ENCODE data around the gene LIPC.

The LIPC gene

DNA sequence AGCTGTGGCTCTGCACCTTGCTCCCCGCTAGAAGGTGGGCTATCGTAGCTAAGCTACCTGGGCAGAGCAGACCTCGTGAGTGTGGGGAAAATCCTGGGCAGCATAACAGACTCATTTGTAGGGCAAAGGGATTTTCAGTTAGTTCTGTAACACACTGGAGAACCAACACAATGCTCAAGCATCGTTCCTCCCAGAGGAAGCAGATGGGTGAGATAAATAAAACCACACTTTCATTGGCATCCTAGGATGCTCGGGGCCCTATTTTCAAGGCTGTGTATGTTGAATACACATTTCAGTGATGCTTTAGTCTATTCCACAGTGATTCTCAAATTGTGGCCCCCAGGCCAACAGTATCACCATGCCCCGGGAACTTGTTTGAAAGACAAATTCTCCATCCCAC, 20.0 kb downstream of the LIPC start:
- no peak overlapping the region for H3K9ac ChIP-seq (ENCODE audit: low read length)
- no peak overlapping the region for H3K4me2 ChIP-seq (ENCODE audit: low read depth, low read length, poor library complexity, severe bottlenecking)
- no peaks in the 10 kb centered on the region for H3K79me2 ChIP-seq (ENCODE audit: insufficient read depth, low read length)
- TF ChIP-seq, protein P1, sequence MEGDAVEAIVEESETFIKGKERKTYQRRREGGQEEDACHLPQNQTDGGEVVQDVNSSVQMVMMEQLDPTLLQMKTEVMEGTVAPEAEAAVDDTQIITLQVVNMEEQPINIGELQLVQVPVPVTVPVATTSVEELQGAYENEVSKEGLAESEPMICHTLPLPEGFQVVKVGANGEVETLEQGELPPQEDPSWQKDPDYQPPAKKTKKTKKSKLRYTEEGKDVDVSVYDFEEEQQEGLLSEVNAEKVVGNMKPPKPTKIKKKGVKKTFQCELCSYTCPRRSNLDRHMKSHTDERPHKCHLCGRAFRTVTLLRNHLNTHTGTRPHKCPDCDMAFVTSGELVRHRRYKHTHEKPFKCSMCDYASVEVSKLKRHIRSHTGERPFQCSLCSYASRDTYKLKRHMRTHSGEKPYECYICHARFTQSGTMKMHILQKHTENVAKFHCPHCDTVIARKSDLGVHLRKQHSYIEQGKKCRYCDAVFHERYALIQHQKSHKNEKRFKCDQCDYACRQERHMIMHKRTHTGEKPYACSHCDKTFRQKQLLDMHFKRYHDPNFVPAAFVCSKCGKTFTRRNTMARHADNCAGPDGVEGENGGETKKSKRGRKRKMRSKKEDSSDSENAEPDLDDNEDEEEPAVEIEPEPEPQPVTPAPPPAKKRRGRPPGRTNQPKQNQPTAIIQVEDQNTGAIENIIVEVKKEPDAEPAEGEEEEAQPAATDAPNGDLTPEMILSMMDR (IDR thresholded peaks at IDR 0.05; ENCODE audit: insufficient read depth, low read length, poor library complexity, severe bottlenecking): no peak
- TF ChIP-seq EZH2phosphoT487 (conservative IDR thresholded peaks at IDR 0.05; ENCODE audit: low read length): no peak
- no peaks in the 10 kb centered on the region for H3F3A ChIP-seq (ENCODE audit: insufficient read depth)
- H3K27ac ChIP-seq (ENCODE audit: low read depth, low read length): no peak overlapping the region
- no peaks in the 10 kb centered on the region for H3K9me3 ChIP-seq (ENCODE audit: insufficient read depth, low read length)
- H3K4me3 ChIP-seq (ENCODE audit: insufficient read depth, low read length, poor library complexity, severe bottlenecking): no peak overlapping the region
- H3K36me3 ChIP-seq (ENCODE audit: low read length): no peaks in the 10 kb centered on the region
- H4K20me1 ChIP-seq (ENCODE audit: low read depth, low read length): no peaks in the 10 kb centered on the region
- H2AFZ ChIP-seq (ENCODE audit: low read depth, low read length, severe bottlenecking): no peak overlapping the region
- no peaks in the 10 kb centered on the region; the same call in 1 of the 2 replicates for H3K27me3 ChIP-seq (ENCODE audit: low read length)
- peaks cover 3% of the 10 kb centered on the region; the same call in 1 of the 2 replicates for H3K9me2 ChIP-seq (replicated peaks; ENCODE audit: insufficient read depth, low read length)

DNA sequence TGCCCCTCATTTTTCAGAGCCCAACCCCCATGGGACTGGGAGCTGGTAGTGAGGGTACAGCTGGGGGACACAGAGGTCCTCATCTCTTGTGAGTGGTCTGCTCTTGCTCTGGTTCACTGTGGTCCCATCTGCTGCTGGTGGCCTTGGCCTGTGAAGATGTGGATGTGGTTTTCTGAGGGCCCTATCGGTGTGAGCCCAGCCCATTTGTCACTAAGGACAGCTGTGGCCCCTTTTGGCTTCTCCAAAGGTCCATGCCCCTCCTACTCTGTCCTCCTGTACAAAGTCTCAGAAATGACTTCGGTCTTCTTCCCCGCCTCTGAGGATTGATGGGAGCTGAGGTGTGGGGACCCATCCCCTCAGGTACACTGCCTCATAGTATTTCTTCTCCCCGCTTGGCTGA, 21.0 kb downstream of the LIPC start:
- Histone ChIP-seq H3K79me2 (ENCODE audit: insufficient read depth, low read length) (no peaks in the 10 kb centered on the region), H3K9me3 (ENCODE audit: insufficient read depth, low read length) (no peaks in the 10 kb centered on the region), H4K20me1 (ENCODE audit: low read depth, low read length) (no peaks in the 10 kb centered on the region), H3F3A (ENCODE audit: insufficient read depth) (no peaks in the 10 kb centered on the region), H3K9ac (ENCODE audit: low read length) (no peak overlapping the region), H2AFZ (ENCODE audit: low read depth, low read length, severe bottlenecking) (no peak overlapping the region), H3K4me2 (ENCODE audit: low read depth, low read length, poor library complexity, severe bottlenecking) (no peak overlapping the region), H3K27ac (ENCODE audit: low read depth, low read length) (no peak overlapping the region), H3K36me3 (ENCODE audit: low read length) (no peaks in the 10 kb centered on the region), H3K9me2 (replicated peaks; ENCODE audit: insufficient read depth, low read length) (peaks cover 3% of the 10 kb centered on the region; the same call in 1 of the 2 replicates), H3K4me3 (ENCODE audit: insufficient read depth, low read length, poor library complexity, severe bottlenecking) (no peak overlapping the region), H3K27me3 (ENCODE audit: low read length) (no peaks in the 10 kb centered on the region; the same call in 1 of the 2 replicates)
- TF ChIP-seq, protein P1 (IDR thresholded peaks at IDR 0.05; ENCODE audit: insufficient read depth, low read length, poor library complexity, severe bottlenecking): no peak
- no peak for TF ChIP-seq EZH2phosphoT487 (conservative IDR thresholded peaks at IDR 0.05; ENCODE audit: low read length)

DNA sequence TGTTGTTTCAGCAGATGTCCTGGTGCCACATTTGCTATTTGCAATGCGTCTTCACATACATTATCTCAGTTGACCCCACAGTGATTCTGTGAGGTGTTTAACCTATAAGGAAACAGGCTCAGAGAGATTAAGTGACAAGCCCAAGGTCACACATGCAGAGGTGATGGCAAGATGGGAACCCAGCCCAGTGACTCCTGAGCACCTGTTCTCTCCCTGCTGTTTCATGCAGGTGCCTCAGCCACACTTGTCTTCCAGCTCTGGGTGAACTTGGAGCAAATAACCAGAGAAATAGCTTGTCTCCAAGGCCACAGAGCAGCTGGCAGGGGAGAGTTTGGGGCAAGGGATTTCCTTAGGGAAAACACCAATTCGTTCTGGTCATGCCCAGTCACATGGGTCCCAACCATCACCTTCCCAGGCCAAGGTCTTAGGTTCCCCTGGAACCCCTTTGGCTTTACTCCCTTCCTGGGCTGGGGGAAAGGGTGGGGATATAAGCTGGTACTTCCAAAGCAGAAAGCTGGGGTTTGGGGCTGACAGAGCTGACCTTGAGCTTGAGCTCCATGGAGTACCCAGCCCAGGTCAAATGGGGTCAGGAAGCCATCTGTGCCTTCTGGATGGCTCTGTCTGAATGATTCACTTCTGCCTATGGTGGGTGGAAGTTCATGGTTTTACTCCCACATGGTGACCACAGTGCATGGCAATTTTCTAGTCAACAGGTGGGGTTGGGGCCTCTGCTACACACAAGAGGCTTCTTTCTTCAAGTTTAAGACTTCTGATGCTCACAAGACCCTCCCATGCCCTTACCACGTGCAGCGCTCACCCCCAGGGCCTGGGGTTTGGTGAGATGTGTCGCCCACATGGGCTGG, 22.4 kb downstream of the LIPC start:
- TF ChIP-seq EZH2phosphoT487 (conservative IDR thresholded peaks at IDR 0.05; ENCODE audit: low read length): no peak
- TF ChIP-seq, protein P1 (IDR thresholded peaks at IDR 0.05; ENCODE audit: insufficient read depth, low read length, poor library complexity, severe bottlenecking): no peak
- Histone ChIP-seq H3K79me2 (ENCODE audit: insufficient read depth, low read length) (no peaks in the 10 kb centered on the region), H3K4me2 (ENCODE audit: low read depth, low read length, poor library complexity, severe bottlenecking) (no peak overlapping the region), H4K20me1 (ENCODE audit: low read depth, low read length) (no peaks in the 10 kb centered on the region), H3K9me3 (ENCODE audit: insufficient read depth, low read length) (no peaks in the 10 kb centered on the region), H3K27ac (ENCODE audit: low read depth, low read length) (no peak overlapping the region), H3K4me3 (ENCODE audit: insufficient read depth, low read length, poor library complexity, severe bottlenecking) (no peak overlapping the region), H3K9ac (ENCODE audit: low read length) (no peak overlapping the region), H3K36me3 (ENCODE audit: low read length) (no peaks in the 10 kb centered on the region), H3K27me3 (ENCODE audit: low read length) (no peaks in the 10 kb centered on the region; the same call in 1 of the 2 replicates), H3K9me2 (replicated peaks; ENCODE audit: insufficient read depth, low read length) (peaks cover 3% of the 10 kb centered on the region; the same call in 1 of the 2 replicates), H2AFZ (ENCODE audit: low read depth, low read length, severe bottlenecking) (no peak overlapping the region), H3F3A (ENCODE audit: insufficient read depth) (no peaks in the 10 kb centered on the region)
